ENCODE data around the gene SYNE1. TPM values are rescaled to one million over a fixed set of nuclear protein-coding genes. Genes with fewer than 3 reads are reported as not detected.

Gene SYNE1
- total RNA-seq, 1 donor from 2014 or later = 12.7 TPM

GRCh38 chr6:152129691-152130151 is 507.4 kb downstream of the SYNE1 start:
- Mint-ChIP-seq H3K36me3 (ENCODE audit: low read depth, unreplicated experiment) (no peaks in the 10 kb centered on the region), H3K4me3 (ENCODE audit: unreplicated experiment) (peak overlapping the region; percentile 53), H3K4me1 (ENCODE audit: unreplicated experiment) (peaks cover 15% of the 10 kb centered on the region), H3K27me3 (ENCODE audit: unreplicated experiment) (no peaks in the 10 kb centered on the region), H3K9me3 (ENCODE audit: unreplicated experiment) (no peaks in the 10 kb centered on the region), H3K27ac (ENCODE audit: unreplicated experiment) (peak overlapping the region; percentile 96)
- no peak for TF ChIP-seq CTCF (IDR thresholded peaks at IDR 0.05; ENCODE audit: unreplicated experiment)
- DNase-seq (ENCODE audit: low spot score) = peak; percentile 19

GRCh38 chr6:152127432-152128165 is 509.6 kb downstream of the SYNE1 start:
- TF ChIP-seq CTCF (IDR thresholded peaks at IDR 0.05; ENCODE audit: unreplicated experiment) = no peak
- Mint-ChIP-seq H3K4me1 (ENCODE audit: unreplicated experiment) (peaks cover 15% of the 10 kb centered on the region), H3K27ac (ENCODE audit: unreplicated experiment) (no peak overlapping the region), H3K9me3 (ENCODE audit: unreplicated experiment) (no peaks in the 10 kb centered on the region), H3K27me3 (ENCODE audit: unreplicated experiment) (no peaks in the 10 kb centered on the region), H3K4me3 (ENCODE audit: unreplicated experiment) (no peak overlapping the region), H3K36me3 (ENCODE audit: low read depth, unreplicated experiment) (no peaks in the 10 kb centered on the region)
- DNase-seq (ENCODE audit: low spot score) = no peak

- H3K4me3 Mint-ChIP-seq (ENCODE audit: unreplicated experiment) = no peak overlapping the region
- DNase-seq (ENCODE audit: low spot score) = no peak
- H3K36me3 Mint-ChIP-seq (ENCODE audit: low read depth, unreplicated experiment) = peaks cover 5% of the 10 kb centered on the region
- TF ChIP-seq CTCF (IDR thresholded peaks at IDR 0.05; ENCODE audit: unreplicated experiment) = peak; percentile 75
- H3K9me3 Mint-ChIP-seq (ENCODE audit: unreplicated experiment) = no peaks in the 10 kb centered on the region
- no peaks in the 10 kb centered on the region for H3K27me3 Mint-ChIP-seq (ENCODE audit: unreplicated experiment)
- H3K4me1 Mint-ChIP-seq (ENCODE audit: unreplicated experiment) = peaks cover 5% of the 10 kb centered on the region
- no peak overlapping the region for H3K27ac Mint-ChIP-seq (ENCODE audit: unreplicated experiment)
These were observed 512.6 kb downstream of the SYNE1 start for GRCh38 chr6:152124429-152125074.

- Mint-ChIP-seq H3K36me3 (ENCODE audit: low read depth, unreplicated experiment) (peaks cover 5% of the 10 kb centered on the region), H3K27me3 (ENCODE audit: unreplicated experiment) (no peaks in the 10 kb centered on the region), H3K9me3 (ENCODE audit: unreplicated experiment) (no peaks in the 10 kb centered on the region), H3K4me1 (ENCODE audit: unreplicated experiment) (no peaks in the 10 kb centered on the region), H3K27ac (ENCODE audit: unreplicated experiment) (no peak overlapping the region), H3K4me3 (ENCODE audit: unreplicated experiment) (no peak overlapping the region)
- TF ChIP-seq CTCF (IDR thresholded peaks at IDR 0.05; ENCODE audit: unreplicated experiment) = no peak
- no peak for DNase-seq (ENCODE audit: low spot score)
These were observed 514.1 kb downstream of the SYNE1 start for GRCh38 chr6:152123076-152123475.

GRCh38 chr6:152122434-152122833 is 514.7 kb downstream of the SYNE1 start:
- DNase-seq (ENCODE audit: low spot score) = no peak
- H3K4me1 Mint-ChIP-seq (ENCODE audit: unreplicated experiment) = no peaks in the 10 kb centered on the region
- no peak for TF ChIP-seq CTCF (IDR thresholded peaks at IDR 0.05; ENCODE audit: unreplicated experiment)
- no peaks in the 10 kb centered on the region for H3K9me3 Mint-ChIP-seq (ENCODE audit: unreplicated experiment)
- H3K4me3 Mint-ChIP-seq (ENCODE audit: unreplicated experiment) = no peak overlapping the region
- H3K36me3 Mint-ChIP-seq (ENCODE audit: low read depth, unreplicated experiment) = peaks cover 5% of the 10 kb centered on the region
- H3K27me3 Mint-ChIP-seq (ENCODE audit: unreplicated experiment) = no peaks in the 10 kb centered on the region
- no peak overlapping the region for H3K27ac Mint-ChIP-seq (ENCODE audit: unreplicated experiment)

Data from endothelial cell (in vitro differentiated cells).